ENCODE measurements around the gene XRCC1.
"Not testable (repeated sequence)": the region's sequence is repeated elsewhere in the genome, so short reads cannot be mapped to it uniquely, and the experiment has no call there.

Gene XRCC1

DNA sequence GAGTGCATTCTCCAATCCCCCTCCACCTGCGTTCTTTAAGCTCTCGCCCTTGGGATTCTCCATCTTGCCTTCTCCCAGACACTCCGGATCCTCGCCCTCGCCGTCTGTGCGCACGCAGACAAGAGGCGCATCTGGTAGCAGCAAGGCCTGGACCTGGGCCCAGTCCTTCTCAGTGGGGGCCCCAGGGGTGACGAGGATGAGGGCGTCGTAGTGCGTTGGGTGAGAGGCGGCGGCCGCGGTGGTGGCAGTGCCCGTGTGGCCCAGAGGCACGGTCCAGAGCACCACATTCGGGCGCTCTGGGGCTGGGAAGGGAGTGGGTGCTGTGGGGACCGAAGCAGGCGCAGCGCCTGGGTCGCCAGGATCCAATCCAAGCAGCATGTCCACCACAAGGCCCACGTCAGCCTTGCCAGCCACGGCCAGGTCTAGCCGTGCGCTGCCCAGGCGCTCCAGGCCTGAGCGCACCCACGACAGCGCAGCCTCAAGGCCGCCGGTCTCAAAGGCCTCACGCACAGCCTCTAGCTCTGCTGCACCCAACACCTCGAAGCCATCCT is 17.5 kb upstream of the XRCC1 start:
- TF ChIP-seq, protein P1, sequence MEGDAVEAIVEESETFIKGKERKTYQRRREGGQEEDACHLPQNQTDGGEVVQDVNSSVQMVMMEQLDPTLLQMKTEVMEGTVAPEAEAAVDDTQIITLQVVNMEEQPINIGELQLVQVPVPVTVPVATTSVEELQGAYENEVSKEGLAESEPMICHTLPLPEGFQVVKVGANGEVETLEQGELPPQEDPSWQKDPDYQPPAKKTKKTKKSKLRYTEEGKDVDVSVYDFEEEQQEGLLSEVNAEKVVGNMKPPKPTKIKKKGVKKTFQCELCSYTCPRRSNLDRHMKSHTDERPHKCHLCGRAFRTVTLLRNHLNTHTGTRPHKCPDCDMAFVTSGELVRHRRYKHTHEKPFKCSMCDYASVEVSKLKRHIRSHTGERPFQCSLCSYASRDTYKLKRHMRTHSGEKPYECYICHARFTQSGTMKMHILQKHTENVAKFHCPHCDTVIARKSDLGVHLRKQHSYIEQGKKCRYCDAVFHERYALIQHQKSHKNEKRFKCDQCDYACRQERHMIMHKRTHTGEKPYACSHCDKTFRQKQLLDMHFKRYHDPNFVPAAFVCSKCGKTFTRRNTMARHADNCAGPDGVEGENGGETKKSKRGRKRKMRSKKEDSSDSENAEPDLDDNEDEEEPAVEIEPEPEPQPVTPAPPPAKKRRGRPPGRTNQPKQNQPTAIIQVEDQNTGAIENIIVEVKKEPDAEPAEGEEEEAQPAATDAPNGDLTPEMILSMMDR (conservative IDR thresholded peaks at IDR 0.05) = no peak
- no peak for TF ChIP-seq ZFX (IDR thresholded peaks at IDR 0.05)
- no peak overlapping the region for H3K27ac ChIP-seq

- no peak for TF ChIP-seq ZFX (IDR thresholded peaks at IDR 0.05)
- TF ChIP-seq, protein P1 (conservative IDR thresholded peaks at IDR 0.05) = no peak
- H3K27ac ChIP-seq = no peak overlapping the region
These were observed 16.8 kb upstream of the XRCC1 start for GRCh38 chr19:43591904-43592772.

GRCh38 chr19:43589678-43590077 is 14.4 kb upstream of the XRCC1 start:
- H3K27ac ChIP-seq = no peak overlapping the region
- TF ChIP-seq ZFX (IDR thresholded peaks at IDR 0.05) = no peak
- TF ChIP-seq, protein P1 (conservative IDR thresholded peaks at IDR 0.05) = no peak

GRCh38 chr19:43589277-43589676 is 13.9 kb upstream of the XRCC1 start:
- TF ChIP-seq, protein P1 (conservative IDR thresholded peaks at IDR 0.05) = no peak
- TF ChIP-seq ZFX (IDR thresholded peaks at IDR 0.05) = no peak
- no peak overlapping the region for H3K27ac ChIP-seq

GRCh38 chr19:43587029-43587428 is 11.7 kb upstream of the XRCC1 start:
- H3K27ac ChIP-seq = not testable (repeated sequence)

- no peak for TF ChIP-seq ZFX (IDR thresholded peaks at IDR 0.05)
- TF ChIP-seq, protein P1 (conservative IDR thresholded peaks at IDR 0.05) = no peak
- H3K27ac ChIP-seq = no peak overlapping the region
These were observed 11.0 kb upstream of the XRCC1 start for GRCh38 chr19:43586346-43586745.

GRCh38 chr19:43584484-43584883 is 9.2 kb upstream of the XRCC1 start:
- no peak overlapping the region for H3K27ac ChIP-seq

More at GRCh38 chr19:43584484-43584883, 9.2 kb upstream of the XRCC1 start:
- TF ChIP-seq ZFX (IDR thresholded peaks at IDR 0.05) = no peak
- TF ChIP-seq, protein P1 (conservative IDR thresholded peaks at IDR 0.05) = no peak

Data from C4-2B (cell line).